ENCODE data around the gene OR6C70. TPM values are rescaled to one million over a fixed set of nuclear protein-coding genes. Genes with fewer than 3 reads are reported as not detected.
"Not testable (repeated sequence)": the region's sequence is repeated elsewhere in the genome, so short reads cannot be mapped to it uniquely, and the experiment has no call there.

The OR6C70 gene
- total RNA-seq (2014; rRNA removed; shearing (Covaris generic)) = not detected in 2 replicates

GRCh38 chr12:55470088-55470829 is at the start of gene OR6C70:
TSS of gene OR6C70 (minus strand) at chr12:55470138. CDS start at chr12:55470138, 0 bp downstream.
- no peak for DNase-seq (ENCODE audit: low spot score)

DNA sequence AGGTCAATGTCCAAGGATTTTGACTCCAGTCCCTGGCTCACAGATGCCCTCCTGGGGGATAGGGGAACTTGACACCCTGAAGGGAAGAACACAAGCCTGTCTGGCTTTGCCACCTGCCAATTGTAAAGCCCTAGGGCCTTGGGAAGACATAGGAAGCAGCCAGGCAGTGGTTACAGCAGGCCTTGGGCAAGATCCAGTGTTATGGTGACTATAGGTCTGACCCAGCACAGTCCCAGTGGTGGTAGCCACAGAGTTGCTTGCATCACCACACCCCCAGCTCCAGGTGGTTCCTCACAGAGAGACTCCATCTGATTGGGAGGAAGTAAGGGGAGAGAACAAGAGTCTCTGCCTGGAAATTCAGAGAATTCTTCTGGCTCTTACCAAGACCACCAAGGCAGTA is 46.5 kb upstream of the OR6C70 start:
- no peak for DNase-seq (ENCODE audit: low spot score)

- DNase-seq (ENCODE audit: low spot score) = peak; percentile 20
These were observed 45.8 kb upstream of the OR6C70 start for GRCh38 chr12:55515696-55516095.

- no peak for DNase-seq (ENCODE audit: low spot score)
These were observed 31.7 kb upstream of the OR6C70 start for GRCh38 chr12:55501601-55502000.

GRCh38 chr12:55499810-55500252 is 29.9 kb upstream of the OR6C70 start:
- DNase-seq (ENCODE audit: low spot score) = no peak

DNA sequence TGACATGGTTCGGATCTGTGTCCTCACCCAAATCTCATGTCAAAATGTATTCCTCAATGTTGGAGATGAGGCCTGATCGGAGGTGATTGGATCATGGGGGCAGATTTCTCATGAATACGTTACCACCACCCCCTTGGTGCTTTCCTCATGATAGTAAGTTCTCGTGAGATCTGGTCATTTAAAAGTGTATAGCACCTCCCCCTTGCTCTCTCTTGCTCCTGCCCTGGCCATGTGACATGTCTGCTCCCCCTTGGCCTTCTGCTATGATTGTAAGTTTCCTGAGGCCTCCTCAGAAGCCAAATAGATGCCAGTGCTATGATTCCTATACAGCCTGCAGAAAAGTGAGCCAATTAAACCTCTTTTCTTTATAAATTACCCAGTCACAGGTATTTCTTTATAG is 29.3 kb upstream of the OR6C70 start:
- DNase-seq (ENCODE audit: low spot score) = no peak

- DNase-seq (ENCODE audit: low spot score) = no peak
These were observed 25.6 kb upstream of the OR6C70 start for GRCh38 chr12:55495490-55495889.

GRCh38 chr12:55492078-55492477 is 22.1 kb upstream of the OR6C70 start, which contains the start of gene OR6C68:
TSS of gene OR6C68 (plus strand) at chr12:55492378. CDS start at chr12:55492378, 0 bp downstream.
- DNase-seq (ENCODE audit: low spot score) = no peak

GRCh38 chr12:55484284-55484683 is 14.3 kb upstream of the OR6C70 start:
- DNase-seq (ENCODE audit: low spot score) = not testable (repeated sequence)

DNA sequence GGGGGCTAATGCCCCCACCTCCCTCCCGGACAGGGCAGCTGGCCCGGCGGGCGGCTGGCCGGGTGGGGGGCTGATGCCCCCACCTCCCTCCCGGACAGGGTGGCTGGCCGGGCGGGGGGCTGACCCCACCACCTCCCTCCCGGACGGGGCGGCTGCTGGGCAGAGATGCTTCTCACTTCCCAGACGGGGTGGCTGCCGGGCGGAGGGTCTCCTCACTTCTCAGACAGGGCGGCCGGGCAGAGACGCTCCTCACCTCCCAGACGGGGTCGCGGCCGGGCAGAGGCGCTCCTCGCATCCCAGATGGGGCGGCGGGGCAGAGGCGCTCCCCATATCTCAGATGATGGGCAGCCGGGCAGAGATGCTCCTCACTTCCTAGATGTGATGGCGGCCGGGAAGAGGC is 9.2 kb upstream of the OR6C70 start:
- DNase-seq (ENCODE audit: low spot score) = not testable (repeated sequence)

GRCh38 chr12:55472264-55472663 is 2.3 kb upstream of the OR6C70 start:
- no peak for DNase-seq (ENCODE audit: low spot score)

- DNase-seq (ENCODE audit: low spot score) = no peak
These were observed 647 bp downstream of the OR6C70 start for GRCh38 chr12:55469291-55469690.

DNA sequence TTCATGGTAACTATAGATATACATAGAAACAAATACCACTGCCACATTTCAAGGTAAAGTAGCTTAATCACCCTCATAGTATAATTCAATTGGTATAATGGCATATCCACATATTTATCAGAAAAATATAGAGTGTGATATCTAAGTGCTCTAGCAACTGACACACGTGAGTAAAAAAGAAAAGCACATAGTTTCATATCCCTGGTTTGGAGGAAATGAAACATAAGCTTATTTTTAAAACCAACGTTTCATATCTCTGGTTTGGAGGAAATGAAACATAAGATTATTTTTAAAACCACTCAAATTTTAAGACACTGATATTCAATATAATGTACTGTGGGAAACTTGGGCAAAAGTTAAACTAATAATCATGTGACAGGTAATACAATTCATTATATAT is 2.1 kb downstream of the OR6C70 start:
- no peak for DNase-seq (ENCODE audit: low spot score)

DNA sequence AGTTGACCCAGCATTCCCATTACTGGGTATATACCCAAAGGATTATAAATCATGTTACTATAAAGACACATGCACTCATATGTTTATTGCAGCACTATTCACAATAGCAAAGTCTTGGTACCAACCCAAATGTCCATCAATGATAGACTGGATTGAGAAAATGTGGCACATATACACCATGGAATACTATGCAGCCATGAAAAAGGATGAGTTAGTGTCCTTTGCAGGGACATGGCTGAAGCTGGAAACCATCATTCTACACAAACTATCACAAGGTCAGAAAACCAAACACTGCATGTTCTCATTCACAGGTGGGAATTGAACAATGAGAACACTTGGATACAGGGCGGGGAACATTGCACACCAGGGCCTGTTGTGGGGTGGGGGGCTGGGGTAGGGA is 5.0 kb downstream of the OR6C70 start:
- DNase-seq (ENCODE audit: low spot score) = not testable (repeated sequence)

GRCh38 chr12:55448825-55449224 is 21.1 kb downstream of the OR6C70 start:
- no peak for DNase-seq (ENCODE audit: low spot score)

DNA sequence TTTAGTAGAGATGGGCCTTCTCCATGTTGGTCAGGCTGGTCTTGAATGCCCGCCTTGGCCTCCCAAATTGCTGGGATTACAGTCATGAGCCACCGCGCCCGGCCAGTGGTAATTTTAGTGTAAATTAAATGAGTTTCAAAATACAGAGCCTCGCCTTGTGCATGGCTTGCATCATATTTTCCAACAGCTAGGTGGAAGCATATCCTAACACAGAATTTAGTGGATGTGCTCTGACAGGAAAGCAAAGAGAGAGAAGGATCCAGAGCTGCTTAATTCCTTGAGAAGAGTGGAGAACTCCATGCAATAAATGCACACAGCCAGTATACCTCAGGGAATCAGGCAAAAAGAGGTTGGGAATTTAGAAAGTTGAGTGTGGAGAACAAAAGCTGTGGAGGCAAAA is 23.6 kb downstream of the OR6C70 start:
- no peak for DNase-seq (ENCODE audit: low spot score)

- no peak for DNase-seq (ENCODE audit: low spot score)
These were observed 24.6 kb downstream of the OR6C70 start for GRCh38 chr12:55445357-55445756.

DNA sequence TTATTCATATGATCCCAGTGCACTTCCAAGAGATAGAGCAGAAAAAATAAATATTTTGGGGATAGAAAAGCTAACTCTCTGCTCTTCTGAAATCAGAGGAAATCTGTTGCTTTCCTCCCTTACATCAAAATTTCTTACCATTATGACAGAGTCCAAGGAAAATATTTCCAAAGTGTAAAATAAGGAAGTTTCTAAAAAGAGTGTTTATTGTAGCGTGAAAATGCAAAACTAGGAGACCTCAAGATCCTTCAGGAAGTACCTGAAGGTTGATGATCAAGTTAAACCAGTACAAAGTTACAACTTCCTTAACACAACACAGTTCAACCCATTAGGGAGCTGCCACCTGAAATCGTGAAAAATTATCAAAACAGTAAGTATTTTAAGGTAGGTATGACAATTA is 26.2 kb downstream of the OR6C70 start, which contains the start of gene OR6C2:
Gene OR6C2, plus strand, starts transcription at position 301 of the 400 bp plus-strand sequence. CDS start 8,138 bp downstream, outside the sequence.
- DNase-seq (ENCODE audit: low spot score) = no peak

- DNase-seq (ENCODE audit: low spot score) = not testable (repeated sequence)
These were observed 28.7 kb downstream of the OR6C70 start for GRCh38 chr12:55441233-55441632.

- no peak for DNase-seq (ENCODE audit: low spot score)
These were observed 41.4 kb downstream of the OR6C70 start for GRCh38 chr12:55428331-55429243.

GRCh38 chr12:55425954-55426353 is 44.0 kb downstream of the OR6C70 start, which contains the start of gene OR6C76:
TSS of gene OR6C76 (plus strand) at chr12:55426254. CDS start at chr12:55426254, 0 bp downstream.
- no peak for DNase-seq (ENCODE audit: low spot score)

DNA sequence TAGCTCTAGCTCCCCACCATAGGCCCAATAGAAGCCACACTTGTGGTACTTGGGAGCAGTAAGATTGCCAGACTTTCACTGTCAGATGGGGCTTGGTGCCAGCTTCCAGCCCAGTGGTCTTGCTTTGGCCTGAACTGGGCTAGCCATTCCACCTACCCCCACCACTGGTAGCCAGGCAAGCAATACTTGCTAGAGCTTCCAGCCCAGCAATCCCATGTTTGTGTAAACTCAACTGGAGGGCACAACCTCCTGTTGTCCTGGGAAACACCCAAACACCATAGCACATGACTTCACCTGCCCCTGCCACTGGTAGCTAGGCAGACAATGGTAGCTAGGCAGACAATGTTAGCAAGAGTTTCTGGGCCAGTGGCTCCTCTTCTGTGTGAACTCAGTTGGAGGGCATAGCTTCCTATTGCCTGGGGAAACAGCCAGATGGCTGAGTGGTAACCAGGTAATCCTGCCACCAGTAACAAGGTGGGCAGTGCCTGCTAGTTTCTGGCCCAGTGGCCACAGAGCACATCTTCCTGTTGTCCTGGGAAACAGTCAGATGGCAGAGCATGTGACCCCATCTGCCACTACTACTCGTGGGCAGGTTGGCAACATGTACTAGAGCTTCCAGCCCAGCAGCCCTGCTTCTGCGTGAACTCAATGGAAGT is 49.5 kb downstream of the OR6C70 start:
- no peak for DNase-seq (ENCODE audit: low spot score)
